ENCODE results near the gene OR2T10.
"Not testable (repeated sequence)": the region's sequence is repeated elsewhere in the genome, so short reads cannot be mapped to it uniquely, and the experiment has no call there.

The OR2T10 gene, protein sequence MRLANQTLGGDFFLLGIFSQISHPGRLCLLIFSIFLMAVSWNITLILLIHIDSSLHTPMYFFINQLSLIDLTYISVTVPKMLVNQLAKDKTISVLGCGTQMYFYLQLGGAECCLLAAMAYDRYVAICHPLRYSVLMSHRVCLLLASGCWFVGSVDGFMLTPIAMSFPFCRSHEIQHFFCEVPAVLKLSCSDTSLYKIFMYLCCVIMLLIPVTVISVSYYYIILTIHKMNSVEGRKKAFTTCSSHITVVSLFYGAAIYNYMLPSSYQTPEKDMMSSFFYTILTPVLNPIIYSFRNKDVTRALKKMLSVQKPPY

DNA sequence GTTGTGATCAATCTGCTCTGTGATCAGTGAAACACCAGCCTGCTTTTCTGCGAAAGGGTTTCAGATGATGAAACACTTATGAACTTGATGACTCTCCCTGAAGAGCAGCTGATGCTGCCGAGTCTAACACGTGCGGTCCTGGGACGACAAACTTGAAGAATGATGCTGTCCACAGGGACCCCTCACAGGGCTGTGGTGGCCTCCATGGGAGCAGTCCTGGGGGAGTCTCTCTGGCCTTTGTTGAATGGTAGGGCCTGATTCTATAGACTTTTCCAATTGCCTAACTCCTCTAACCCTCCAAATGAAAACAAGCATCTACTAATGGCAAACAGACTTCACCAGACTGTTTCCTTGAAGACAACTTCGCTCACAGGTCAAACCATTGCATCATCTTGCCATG lies at the start of gene OR2T10:
Gene OR2T10 (minus strand): TSS at position 112 of the 400 bp plus-strand sequence. CDS start 3,932 bp downstream, outside the sequence.
- DNase-seq (ENCODE audit: low read depth, low spot score): no peak

DNA sequence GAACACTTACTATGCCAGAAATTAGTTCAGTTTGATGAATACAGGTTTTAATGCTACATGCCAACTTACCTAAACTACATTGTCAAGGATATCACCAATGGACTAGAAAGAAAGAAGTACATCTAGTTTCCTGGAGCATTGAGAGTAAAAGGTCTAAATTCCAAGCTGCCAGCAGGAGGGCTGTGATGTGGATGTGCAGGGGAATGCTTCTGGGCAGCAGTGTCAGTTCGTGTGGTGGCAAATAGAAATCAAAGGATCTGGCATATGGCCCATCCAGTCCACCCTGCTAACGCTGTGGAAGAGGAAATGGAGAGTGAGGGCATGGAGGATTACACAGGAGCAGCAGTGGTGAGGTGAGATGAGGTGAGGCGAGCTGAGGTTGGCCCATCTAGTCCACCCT lies 47.7 kb upstream of the OR2T10 start, which contains the start of gene OR2T35:
Gene OR2T35 (minus strand): TSS at position 101 of the 400 bp plus-strand sequence. CDS start 6,020 bp downstream, outside the sequence.
- not testable (repeated sequence) for DNase-seq (ENCODE audit: low read depth, low spot score)

DNA sequence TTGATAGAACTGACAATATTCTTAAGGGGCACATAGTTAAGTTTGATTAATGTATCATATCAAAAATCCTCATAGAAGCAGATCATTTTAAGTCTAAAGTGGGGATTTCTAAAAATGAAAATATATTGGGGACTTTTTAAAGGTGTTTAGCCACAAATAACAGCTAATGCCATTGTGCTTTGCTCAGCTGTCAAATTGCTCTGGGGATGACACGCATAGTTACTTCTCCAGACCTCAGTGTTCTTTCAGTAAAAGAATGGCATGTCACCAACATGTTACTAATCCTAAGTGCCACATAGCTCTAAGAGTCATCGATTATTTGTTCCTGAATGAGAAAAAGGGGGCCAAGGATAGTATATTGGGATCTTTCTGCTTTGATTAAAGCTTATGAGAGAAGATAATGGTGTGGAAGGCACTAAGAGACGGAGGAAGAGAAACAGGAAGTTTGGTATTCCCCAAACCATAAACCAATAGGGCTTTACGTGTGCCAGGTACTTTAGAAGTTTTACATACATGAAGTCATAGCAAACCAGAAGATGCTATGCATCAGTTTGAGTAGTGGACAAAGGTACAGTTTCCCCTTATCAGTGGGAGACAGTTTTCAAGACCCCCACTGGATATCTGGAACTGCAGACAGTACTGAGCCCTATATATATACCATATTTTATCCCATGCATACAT lies 45.6 kb upstream of the OR2T10 start:
- not testable (repeated sequence) for DNase-seq (ENCODE audit: low read depth, low spot score)

DNA sequence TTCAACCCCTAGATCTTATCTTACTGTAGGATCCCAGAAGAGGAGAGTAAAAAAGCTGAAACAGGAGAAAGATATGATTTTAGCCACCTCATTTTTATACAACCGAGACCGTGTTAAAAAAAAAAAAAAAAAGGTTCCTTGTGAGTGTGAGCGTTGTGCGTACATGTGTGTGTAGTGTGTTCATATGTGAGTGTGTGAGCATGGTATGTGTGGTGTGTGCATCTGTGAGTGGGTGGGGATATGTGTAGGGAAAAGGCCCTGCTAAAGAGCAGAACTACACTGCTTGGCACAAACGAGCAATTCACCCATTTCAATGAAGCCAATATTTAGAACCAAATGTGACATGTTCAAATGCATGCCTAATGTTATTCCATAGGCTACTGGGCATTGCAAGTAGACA lies 44.1 kb upstream of the OR2T10 start:
- DNase-seq (ENCODE audit: low read depth, low spot score): not testable (repeated sequence)

DNA sequence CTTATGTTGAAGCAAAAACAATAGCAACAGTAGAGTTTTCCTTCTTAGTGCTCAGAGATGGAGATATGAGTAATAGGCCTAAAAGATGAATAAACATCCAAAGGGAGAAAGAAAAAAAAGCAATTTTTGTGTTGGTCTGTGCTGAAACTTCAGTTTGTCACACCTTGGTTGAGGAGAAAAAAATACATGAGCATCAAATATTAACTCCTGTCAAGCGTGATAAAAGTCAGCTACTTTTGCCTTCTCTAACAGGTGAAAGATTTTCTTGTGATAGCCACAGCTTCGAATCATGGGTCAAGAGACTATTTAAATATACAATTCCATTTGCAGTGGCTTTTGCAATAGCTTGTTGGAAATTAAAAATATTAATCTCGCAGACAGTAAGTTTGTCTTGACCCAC lies 43.4 kb upstream of the OR2T10 start:
- DNase-seq (ENCODE audit: low read depth, low spot score): not testable (repeated sequence)

DNA sequence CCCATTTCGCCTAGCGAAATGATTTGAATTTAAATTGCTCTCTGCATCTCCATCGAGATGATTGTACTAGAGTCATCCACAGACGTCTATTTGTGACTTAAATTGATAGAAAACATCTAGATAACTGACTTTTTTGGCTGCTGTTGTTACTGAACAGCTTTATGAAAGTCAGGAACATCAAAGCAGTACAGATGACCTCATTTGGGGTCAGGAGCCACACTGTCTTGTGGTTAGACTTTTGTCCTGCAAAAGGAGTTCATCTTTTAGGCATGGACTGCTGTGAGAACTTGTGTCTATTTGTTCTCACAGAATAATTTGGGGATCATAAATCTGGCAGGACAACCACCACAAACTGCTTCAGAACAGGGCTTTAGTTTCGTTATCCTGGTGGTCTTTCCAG lies 42.2 kb upstream of the OR2T10 start:
- not testable (repeated sequence) for DNase-seq (ENCODE audit: low read depth, low spot score)

DNA sequence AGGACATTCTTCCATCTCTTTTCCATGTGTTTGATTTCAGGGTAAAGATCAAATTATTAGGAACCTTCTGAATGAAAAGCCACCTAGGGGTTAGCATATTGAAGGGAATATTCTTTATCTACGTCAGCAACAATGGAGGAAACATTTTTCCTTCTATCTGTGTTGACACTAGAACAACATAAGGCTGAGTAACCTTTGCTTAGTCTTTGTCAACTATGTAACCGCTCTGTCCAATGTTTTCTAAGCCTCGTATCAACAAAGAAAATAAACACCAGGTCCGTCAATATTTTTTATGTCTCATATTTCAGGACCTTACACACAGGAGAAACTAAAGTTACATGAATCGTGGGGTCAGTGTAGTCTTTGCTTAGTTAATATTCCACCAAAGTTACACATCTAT lies 39.1 kb upstream of the OR2T10 start:
- DNase-seq (ENCODE audit: low read depth, low spot score): not testable (repeated sequence)

DNA sequence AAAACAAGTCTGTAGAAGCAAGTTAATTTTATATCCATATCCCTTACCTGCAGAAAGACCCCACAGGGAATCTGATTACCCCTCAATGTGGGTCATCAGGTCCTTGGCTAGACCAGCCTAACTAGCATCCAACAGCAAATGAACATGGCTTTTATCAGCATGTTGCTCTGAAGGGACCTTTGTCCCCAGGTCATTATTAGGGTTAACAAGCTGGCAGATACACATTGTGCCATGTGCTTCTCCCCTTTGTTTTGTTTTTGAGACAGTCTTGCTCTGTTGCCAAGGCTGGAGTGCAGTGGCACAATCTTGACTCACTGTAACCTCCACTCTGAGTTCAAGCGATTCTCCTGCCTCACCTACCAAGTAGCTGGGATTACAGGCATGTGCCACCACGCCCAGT lies 37.5 kb upstream of the OR2T10 start, which contains the start of gene OR2T11:
Gene OR2T11 (minus strand): TSS at position 101 of the 400 bp plus-strand sequence. CDS start 7,963 bp downstream, outside the sequence.
- DNase-seq (ENCODE audit: low read depth, low spot score): not testable (repeated sequence)

DNA sequence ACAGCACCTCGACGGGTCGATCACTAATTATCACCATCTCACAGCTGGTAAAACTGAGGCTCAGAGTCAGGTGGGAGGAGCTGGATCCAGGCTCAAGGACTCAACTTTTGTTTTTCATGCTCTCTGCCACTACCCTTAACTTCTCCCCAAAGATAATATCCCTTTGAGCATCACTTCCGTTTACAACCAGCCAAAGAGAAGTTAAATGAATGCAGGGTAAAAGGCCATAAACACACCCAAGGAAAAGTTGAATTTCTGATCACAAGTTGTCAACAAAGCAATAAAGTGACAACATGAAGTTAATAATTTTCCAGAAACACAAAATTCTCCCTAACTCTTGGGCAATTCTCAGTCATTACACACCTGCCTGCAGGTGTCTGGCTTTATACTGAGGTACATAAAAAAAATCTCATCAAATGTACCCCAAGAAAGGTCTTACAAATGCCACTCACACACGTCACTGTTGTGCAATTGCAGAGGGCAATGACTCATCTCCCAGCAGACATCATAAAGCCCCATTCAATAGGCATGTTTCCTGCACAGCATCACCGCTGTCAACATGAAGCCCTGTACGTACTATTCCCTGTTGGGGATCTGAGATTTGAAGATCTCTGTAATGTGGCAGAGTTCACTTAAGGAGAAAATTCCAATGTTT lies 34.0 kb upstream of the OR2T10 start:
- DNase-seq (ENCODE audit: low read depth, low spot score): no peak

DNA sequence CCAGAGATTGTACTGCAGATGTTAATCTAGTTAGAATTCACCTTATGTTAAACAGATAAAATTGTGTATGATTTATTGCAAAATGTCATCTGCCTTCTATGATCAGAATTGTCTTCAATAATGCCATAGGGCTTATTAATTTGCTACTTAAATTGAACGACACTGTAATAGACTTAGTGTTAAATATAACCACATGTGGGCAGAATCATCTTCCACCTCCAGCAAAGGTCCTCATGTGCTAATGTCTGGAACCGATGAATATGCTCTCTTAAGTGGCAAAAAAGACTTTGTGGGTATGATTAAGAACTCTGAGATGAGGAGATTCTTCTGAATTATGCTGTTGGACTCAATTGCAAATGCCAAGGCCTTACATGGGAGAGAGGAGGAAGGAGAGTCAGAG lies 33.1 kb upstream of the OR2T10 start:
- DNase-seq (ENCODE audit: low read depth, low spot score): no peak

DNA sequence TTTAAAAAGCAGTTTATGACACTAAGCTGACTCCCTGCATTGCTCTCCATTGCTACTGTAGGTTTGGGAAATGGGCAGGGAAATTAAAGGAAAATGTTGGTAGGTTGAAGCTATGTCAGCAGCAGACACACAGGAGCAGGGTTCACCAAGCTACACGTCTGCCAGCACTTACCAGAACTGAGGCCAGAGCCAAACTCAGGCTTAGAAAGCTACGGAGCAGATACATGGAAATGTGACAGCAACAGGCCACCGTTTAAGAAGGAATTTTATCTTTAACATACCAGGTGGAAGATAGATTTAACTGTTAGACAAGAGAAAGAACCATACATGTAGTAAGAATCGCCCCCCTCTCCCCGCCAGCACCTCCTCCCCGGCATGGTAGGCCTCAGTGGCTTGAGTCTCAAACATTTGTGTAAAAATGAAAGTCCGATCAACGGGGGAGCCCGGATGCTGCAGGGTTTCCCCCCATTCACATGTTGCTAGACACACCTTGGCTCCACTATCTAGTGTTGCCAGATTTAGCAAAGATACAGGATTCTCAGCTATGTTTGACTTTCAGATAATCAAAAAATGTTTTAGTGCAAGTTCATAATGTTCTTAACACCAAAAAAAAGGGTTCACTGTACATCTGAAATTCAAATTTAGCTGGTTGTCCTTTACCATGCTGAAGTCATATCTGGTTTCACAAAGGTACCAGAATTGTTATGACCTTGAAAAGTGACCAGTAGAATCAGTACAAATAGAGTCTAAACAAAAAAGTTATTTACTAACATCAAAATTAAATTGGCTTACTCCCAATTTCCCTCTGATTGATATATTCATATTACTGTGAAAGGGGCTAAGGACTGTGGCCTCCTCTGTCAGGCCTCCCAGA lies 30.7 kb upstream of the OR2T10 start:
- DNase-seq (ENCODE audit: low read depth, low spot score): no peak

DNA sequence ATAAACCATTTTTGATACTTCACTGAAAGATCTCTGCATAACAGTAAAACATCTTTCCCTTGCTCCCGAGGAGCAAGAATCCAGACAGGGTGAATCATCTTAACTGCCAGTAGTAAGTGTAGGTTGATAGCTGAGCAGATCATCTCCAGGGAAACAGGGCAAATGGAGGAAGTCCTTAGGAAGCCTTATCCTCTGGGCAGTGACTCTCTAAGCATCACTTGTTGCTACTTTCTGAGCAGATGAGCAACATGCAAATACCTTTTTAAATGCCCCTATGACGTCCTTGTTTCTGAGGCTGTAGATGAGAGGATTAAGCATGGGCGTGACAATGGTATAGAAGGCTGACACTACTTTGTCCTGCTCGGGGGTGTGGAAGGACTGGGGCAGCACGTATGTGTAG lies 28.5 kb upstream of the OR2T10 start:
- DNase-seq (ENCODE audit: low read depth, low spot score): no peak

DNA sequence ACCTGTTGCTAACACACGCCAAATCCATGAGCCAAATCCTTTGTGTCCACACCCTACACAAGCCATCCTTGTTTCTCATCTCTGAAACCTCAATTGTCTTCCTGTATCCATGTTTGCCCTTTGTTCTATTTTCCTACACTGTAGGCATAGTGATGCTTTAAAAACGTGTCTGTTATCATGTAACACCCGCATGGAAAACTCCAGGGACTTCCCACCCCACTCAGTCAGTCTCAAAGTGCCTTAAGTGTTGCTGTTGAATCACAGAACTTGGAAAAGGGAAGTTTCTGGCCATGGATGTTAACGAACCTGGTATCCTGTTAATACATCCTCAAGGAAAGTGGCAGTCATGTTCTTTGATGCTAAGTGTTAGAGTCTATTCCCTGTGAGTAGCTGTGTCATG lies 27.7 kb upstream of the OR2T10 start:
- no peak for DNase-seq (ENCODE audit: low read depth, low spot score)

DNA sequence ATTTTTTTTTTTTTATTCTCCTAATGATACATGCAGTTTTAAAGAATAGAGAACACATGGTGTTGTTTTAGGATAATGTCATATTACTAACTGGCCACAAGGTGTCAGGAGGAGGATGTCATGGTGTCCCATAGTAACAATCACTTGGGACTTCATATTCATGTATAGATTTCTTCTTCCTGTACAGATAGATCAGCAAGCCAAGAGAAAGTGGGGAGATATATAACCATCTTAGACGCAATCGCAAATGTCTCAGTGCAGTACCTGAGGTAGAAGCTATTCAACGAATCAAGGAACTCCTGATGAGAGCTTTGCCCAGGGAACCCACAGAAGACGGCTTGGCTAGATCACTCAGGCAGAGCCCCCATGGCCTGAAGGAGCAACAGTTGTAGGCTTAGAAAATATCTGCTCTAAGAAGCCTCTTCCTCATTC lies 25.1 kb upstream of the OR2T10 start:
- DNase-seq (ENCODE audit: low read depth, low spot score): peak; percentile 4

DNA sequence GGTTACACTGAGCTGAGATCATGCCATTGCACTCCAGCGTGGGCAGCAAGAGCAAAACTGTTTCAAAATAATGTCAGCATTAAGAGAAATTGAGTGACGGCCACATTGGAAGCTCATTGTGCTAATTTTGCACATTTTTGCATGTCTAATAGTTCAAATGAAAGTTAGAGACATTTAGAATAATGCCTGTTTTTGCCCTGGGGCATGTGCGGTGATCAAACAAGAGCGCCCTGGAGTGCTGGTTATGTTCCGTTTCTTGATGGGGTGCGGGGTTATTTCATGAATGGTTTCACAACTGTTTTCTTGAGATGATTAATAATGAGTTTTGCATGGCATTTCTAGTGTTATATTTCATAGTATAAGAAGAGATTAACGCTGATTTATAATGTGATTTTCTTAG lies 24.3 kb upstream of the OR2T10 start:
- no peak for DNase-seq (ENCODE audit: low read depth, low spot score)

DNA sequence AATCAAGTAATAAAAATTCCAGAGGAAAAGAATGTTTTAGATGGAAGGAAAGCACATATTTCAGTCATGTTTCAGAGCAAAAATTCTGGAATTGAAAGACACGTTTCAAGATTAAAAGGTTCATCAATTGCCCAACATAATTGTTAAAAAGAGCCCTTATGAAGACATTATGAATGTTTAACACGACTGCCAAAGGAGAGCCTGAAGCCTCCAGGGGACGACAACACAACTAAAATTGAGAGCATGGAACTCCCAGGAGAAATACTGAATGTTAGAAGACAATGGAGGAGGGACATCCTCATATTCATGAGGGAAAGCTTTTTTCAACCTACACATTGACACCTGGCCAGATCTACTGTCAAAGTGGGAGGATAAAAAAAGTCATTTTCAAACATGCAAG lies 21.4 kb upstream of the OR2T10 start:
- peak; percentile 12 for DNase-seq (ENCODE audit: low read depth, low spot score)

DNA sequence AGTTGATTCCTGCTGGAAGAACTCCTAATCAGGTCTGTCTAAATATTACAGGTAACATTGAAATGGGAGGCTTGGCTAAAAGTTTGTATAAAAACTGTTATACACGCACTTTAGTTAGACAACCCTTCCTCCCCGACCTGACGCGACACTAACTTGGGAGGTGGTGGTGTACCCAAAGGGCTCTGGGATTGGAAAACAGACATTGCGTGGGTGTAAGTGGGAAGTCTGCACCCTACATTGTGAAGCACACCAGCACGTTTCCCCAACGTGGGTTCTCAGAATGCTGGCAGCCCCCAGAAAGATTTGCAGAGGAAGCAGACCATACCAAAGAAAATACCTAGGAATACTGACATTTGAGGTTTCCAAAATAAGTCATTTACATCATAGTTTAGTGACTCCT lies 20.6 kb upstream of the OR2T10 start:
- no peak for DNase-seq (ENCODE audit: low read depth, low spot score)

DNA sequence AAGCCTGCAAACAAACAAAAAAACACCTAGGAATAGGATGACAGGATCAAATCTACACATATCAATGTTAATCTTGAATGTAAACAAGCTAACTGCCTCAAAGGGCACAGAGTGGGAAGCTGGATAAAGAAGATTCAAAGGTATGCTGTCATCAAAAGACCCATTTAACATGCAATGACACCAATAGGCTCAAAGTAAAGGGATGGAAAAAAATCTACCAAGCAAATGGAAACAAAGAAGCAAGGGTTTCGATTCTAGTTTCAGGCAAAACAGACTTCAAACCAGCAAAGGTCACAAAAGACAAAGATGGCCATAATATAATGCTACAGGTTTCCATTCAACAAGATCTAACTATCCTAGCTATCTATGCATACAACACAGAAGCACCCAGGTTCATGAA lies 16.2 kb upstream of the OR2T10 start:
- no peak for DNase-seq (ENCODE audit: low read depth, low spot score)

DNA sequence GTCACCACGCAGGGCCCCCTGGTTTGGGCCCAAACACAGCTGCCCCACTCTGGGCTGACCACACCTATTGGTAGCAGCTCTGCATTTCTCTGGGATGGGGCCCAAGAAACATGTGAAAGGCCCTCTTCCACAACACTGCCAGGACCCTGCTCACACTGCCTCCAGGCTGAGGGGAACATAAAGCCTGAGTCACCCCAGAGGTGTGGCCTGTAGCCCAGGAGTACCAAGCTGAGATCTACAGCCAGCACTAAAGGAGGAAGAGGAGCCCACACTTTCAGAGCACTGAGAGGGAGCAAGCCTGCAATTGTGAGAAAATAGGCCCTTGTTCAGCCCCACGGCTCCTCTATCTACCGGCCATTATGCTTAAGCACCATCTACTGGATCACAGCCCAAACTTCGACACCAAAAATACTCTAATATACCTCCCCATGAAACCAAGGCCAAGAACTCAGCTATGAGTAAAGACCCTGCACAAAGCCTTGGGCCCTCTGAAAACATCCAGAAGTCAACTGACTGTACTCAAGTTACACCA lies 14.4 kb upstream of the OR2T10 start:
- no peak for DNase-seq (ENCODE audit: low read depth, low spot score)

DNA sequence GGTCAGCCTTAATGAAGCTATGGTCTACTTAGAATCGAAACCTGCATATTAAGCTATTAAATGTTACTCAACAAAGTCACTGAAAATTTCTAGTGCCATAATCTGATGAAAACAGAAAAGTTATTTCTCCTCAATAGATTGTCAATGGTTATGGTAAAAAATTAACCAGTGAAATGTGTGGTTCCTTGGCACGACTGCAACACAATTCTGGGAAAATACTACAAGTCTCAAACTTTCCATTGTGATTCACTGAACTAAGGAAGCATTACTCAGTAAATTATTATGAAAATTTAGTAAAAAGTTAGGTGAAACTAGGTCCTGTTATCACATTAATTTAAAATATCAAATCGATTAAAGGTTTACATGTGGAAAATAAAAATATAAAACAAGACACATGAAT lies 12.8 kb upstream of the OR2T10 start:
- no peak for DNase-seq (ENCODE audit: low read depth, low spot score)

DNA sequence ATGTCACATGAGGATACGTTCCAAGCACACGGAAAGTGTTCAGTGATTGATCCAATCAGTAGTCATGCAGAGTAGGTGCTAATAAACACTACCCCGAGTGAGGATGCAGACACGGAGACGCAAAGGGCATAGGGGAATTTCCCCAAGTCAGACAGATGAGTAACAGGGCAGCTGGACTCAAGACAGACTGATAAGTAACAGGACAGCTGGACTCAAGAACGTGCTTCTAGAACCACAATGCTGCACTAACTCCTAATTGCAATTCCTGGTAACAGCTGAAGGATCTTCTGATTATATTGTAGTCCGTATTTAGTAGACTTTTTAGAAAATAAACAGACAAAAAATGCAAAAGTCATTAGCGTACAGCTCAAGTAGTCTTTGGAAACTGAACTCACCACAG lies 1.9 kb upstream of the OR2T10 start:
- no peak for DNase-seq (ENCODE audit: low read depth, low spot score)

Measured in astrocyte of the hippocampus (primary cell).